Measurements from ENCODE around the gene CAND2.
"Not testable (repeated sequence)": the region's sequence is repeated elsewhere in the genome, so short reads cannot be mapped to it uniquely, and the experiment has no call there.

GRCh38 chr3:12878758-12879157 lies 82.3 kb downstream of the CAND2 start:
- not testable (repeated sequence) for TF ChIP-seq CTCF (IDR thresholded peaks at IDR 0.05; ENCODE audit: low read length); EZH2 (IDR thresholded peaks at IDR 0.05; ENCODE audit: borderline replicate concordance, low read length)

Data from OCI-LY1 (cell line).